ENCODE data around the gene TRIP6. TPM values are rescaled to one million over a fixed set of nuclear protein-coding genes. Genes with fewer than 3 reads are reported as not detected.

TRIP6 gene
- total RNA-seq, 4 donors from 2014 or later, result 24.9 to 53.5 (median 43.1) TPM

DNA sequence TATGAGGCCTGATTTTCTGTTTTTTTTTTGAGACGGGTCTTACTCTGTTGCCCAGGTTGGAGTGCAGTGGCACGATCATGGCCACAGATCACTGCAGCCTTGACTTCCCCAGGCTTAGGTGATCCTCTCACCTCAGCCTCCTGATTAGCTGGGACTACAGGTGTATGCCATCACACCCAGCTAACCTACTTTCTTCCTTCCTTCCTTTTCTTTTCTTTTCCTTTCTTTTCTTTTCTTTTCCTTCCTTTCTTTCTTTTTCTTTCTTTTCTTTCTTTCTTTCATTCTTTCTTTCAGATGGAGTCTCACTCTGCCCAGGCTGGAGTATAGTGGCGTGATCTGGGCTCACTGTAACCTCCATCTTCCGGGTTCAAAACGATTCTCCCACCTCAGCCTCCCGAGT is 11.5 kb downstream of the TRIP6 start:
- no peak for TF ChIP-seq CTCF (IDR thresholded peaks at IDR 0.05; ENCODE audit: low read depth)

DNA sequence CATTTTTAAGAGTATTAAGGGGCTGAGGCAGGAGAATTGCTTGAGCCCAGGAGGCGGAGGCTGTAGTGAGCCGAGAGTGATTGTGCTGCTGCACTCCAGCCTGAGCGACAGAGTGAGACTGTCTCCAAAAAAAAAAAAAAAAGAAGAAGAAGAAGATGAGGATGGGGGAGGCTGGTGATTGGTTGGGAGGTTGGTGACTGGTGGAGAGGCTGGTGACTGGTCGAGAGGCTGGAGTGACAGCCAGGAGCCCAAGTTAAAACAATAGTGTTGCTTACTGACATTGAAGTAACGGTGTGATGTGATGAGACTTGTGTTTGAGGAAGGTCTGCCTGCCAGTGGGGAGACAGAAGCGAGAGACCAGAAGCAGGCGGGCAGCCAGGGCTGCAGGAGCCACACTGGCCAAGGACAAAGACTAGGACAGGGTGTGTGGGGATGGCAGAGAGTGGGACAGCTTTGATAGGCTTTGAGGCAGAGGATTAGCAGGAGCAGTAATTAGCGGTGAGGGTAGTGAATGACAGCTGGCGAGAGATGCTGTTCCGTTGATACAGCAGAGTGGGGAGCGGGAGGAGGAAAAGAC is 12.6 kb downstream of the TRIP6 start:
- no peak for TF ChIP-seq CTCF (IDR thresholded peaks at IDR 0.05; ENCODE audit: low read depth)

- no peak for TF ChIP-seq CTCF (IDR thresholded peaks at IDR 0.05; ENCODE audit: low read depth)
These were observed 13.5 kb downstream of the TRIP6 start for GRCh38 chr7:100880645-100881044.

GRCh38 chr7:100881136-100881535 is 13.9 kb downstream of the TRIP6 start:
- no peak for TF ChIP-seq CTCF (IDR thresholded peaks at IDR 0.05; ENCODE audit: low read depth)

DNA sequence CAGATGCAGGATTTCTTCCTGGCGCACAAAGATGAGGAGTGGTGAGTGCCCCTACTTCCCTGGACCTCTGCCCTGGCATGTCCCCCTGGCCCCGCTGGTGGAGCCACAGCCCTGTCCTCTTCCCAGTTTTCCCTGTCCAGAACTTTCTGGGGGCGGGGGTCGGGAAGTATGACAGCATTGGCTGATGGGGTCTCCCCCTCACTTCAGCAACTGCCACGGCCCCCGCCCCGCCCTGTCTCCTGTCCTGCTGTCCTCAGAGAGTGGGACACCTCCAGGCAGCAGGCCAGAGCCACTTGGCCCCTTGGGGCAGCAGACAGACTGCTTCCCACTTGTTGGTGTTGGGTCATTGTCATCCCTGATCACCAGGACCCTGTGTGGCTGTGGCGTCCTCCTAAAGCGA is 15.0 kb downstream of the TRIP6 start:
- TF ChIP-seq CTCF (IDR thresholded peaks at IDR 0.05; ENCODE audit: low read depth), result no peak

GRCh38 chr7:100882785-100883526 is 15.8 kb downstream of the TRIP6 start:
- no peak for TF ChIP-seq CTCF (IDR thresholded peaks at IDR 0.05; ENCODE audit: low read depth)

GRCh38 chr7:100884736-100885439 is 17.7 kb downstream of the TRIP6 start:
- TF ChIP-seq CTCF (IDR thresholded peaks at IDR 0.05; ENCODE audit: low read depth), result no peak
